HL-60 (cell line): ENCODE measurements around the gene B3GNT9.

ENCODE experiments used
- DNase-seq, 2 experiments: peaks; one replicate each; pipeline ENCODE4 v3.0.0-alpha.2; 2010 to 2020; ENCODE audit warnings: low read depth in 1 of 2, low spot score in 1 of 2
- H3K27ac ChIP-seq: fragments of 250-450 bp; sonication (Bioruptor Pico); replicated peaks from 2 replicates; pipeline ENCODE4 v1.5.1; 2020; ENCODE audit warnings: mild to moderate bottlenecking, moderate library complexity
- H3K27me3 ChIP-seq: fragments of 250-450 bp; sonication (Bioruptor Pico); 2 replicates; pipeline ENCODE4 v1.5.1; 2021; ENCODE audit warnings: mild to moderate bottlenecking, moderate library complexity; ENCODE audit not compliant: insufficient read depth, poor library complexity, severe bottlenecking
- H3K4me3 ChIP-seq: replicated peaks from 2 replicates; pipeline ENCODE4 v1.5.1; 2011; ENCODE audit warnings: mild to moderate bottlenecking, control low read depth, low read length; ENCODE audit not compliant: insufficient read depth
- GABPA ChIP-seq: IDR thresholded peaks from 2 replicates; pipeline ENCODE4 v1.6.1; 2012; ENCODE audit warnings: low read depth
- POLR2AphosphoS5 ChIP-seq: IDR thresholded peaks from 2 replicates; pipeline ENCODE4 v1.6.1; 2012; ENCODE audit warnings: low read depth
- SPI1 ChIP-seq: IDR thresholded peaks from 2 replicates; pipeline ENCODE4 v1.6.1; 2012; ENCODE audit warnings: low read depth, mild to moderate bottlenecking, borderline replicate concordance
- TF ChIP-seq, protein P1 (sequence below): IDR thresholded peaks from one replicate; pipeline ENCODE4 v1.5.1; 2011; ENCODE audit warnings: low read length, control low read depth, inconsistent platforms; ENCODE audit not compliant: insufficient read depth
- TF ChIP-seq, protein P2 (sequence below): IDR thresholded peaks from 2 replicates; pipeline ENCODE4 v1.6.1; 2012; ENCODE audit warnings: low read depth; ENCODE audit not compliant: insufficient replicate concordance

B3GNT9 gene

DNA sequence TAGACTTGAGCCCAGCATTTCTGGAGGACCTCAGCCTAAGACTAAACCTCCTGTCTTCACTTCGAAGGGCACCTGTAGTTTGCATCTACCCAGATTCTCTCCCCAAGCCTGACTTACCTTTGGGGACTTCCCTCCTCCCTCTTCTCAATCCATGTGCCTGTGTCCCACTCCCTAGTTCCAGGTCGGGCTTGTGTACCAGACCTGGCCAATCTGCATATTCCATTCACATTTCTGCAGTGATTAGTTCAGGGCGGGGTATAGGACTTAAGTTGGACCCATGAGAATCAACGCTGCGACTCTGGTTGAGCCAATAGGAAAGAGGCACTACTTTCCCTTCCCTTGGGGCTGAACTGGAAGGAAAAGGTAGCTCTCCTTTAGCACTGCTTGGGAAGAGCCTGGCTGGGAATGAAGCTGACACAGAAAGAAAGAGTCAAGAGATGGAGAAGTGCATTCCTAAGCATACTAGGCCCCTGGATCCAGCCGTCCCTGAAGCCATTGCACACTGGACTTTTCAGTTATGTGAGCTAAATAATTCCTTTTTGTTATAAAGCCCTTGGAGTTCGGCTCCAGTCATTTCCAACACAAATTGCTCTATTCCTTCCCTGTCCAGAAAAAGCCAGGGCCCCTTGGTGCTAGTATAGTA lies 6.4 kb upstream of the B3GNT9 start:
- no peak overlapping the region for H3K27ac ChIP-seq
- H3K4me3 ChIP-seq, result no peak overlapping the region
- H3K27me3 ChIP-seq, result peaks cover 2% of the 10 kb centered on the region
- no peak for TF ChIP-seq SPI1
- TF ChIP-seq GABPA, result no peak
- TF ChIP-seq, protein P1, sequence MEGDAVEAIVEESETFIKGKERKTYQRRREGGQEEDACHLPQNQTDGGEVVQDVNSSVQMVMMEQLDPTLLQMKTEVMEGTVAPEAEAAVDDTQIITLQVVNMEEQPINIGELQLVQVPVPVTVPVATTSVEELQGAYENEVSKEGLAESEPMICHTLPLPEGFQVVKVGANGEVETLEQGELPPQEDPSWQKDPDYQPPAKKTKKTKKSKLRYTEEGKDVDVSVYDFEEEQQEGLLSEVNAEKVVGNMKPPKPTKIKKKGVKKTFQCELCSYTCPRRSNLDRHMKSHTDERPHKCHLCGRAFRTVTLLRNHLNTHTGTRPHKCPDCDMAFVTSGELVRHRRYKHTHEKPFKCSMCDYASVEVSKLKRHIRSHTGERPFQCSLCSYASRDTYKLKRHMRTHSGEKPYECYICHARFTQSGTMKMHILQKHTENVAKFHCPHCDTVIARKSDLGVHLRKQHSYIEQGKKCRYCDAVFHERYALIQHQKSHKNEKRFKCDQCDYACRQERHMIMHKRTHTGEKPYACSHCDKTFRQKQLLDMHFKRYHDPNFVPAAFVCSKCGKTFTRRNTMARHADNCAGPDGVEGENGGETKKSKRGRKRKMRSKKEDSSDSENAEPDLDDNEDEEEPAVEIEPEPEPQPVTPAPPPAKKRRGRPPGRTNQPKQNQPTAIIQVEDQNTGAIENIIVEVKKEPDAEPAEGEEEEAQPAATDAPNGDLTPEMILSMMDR, result no peak
- TF ChIP-seq, protein P2, sequence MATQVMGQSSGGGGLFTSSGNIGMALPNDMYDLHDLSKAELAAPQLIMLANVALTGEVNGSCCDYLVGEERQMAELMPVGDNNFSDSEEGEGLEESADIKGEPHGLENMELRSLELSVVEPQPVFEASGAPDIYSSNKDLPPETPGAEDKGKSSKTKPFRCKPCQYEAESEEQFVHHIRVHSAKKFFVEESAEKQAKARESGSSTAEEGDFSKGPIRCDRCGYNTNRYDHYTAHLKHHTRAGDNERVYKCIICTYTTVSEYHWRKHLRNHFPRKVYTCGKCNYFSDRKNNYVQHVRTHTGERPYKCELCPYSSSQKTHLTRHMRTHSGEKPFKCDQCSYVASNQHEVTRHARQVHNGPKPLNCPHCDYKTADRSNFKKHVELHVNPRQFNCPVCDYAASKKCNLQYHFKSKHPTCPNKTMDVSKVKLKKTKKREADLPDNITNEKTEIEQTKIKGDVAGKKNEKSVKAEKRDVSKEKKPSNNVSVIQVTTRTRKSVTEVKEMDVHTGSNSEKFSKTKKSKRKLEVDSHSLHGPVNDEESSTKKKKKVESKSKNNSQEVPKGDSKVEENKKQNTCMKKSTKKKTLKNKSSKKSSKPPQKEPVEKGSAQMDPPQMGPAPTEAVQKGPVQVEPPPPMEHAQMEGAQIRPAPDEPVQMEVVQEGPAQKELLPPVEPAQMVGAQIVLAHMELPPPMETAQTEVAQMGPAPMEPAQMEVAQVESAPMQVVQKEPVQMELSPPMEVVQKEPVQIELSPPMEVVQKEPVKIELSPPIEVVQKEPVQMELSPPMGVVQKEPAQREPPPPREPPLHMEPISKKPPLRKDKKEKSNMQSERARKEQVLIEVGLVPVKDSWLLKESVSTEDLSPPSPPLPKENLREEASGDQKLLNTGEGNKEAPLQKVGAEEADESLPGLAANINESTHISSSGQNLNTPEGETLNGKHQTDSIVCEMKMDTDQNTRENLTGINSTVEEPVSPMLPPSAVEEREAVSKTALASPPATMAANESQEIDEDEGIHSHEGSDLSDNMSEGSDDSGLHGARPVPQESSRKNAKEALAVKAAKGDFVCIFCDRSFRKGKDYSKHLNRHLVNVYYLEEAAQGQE, result no peak
- DNase-seq, result no peak

DNA sequence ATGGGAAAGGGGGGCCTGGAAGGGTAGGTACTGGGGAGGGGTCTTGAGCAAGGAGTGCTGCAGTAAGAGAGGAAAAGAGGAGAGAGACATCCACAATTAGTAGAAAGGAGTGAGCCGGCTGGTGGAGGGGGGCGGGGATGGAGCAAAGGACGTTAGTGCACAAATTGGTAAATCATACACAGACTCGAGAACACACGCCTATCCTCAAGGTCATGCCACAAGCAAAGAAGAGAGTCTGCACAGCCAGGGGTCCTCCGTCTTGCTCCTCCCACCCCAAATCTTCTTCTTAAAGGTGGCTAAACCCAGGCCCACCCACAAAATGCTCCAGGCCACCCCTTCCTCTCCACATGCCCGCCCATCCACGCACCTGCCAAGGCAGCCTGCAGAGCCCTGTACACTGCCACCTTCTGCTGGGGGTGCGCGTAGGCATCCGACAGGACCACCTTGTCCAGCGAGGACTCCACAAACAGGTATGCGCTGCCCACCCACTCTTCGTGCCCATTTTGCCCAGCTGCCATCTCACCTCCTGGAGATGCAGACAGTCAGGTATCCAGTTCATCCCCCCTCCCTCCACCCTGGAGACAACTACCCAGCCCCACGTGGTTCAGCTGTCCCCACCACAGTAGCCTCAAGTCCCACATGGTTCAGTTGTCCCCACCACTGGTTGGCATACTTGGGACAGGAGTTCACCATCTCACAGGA lies 5.5 kb upstream of the B3GNT9 start:
- H3K27ac ChIP-seq, result no peak overlapping the region
- peaks cover 6% of the 10 kb centered on the region for H3K27me3 ChIP-seq
- no peak for DNase-seq
- no peak overlapping the region for H3K4me3 ChIP-seq
- TF ChIP-seq GABPA (no peak), SPI1 (no peak), POLR2AphosphoS5 (no peak)
- TF ChIP-seq, protein P1, result no peak
- TF ChIP-seq, protein P2, result no peak

DNA sequence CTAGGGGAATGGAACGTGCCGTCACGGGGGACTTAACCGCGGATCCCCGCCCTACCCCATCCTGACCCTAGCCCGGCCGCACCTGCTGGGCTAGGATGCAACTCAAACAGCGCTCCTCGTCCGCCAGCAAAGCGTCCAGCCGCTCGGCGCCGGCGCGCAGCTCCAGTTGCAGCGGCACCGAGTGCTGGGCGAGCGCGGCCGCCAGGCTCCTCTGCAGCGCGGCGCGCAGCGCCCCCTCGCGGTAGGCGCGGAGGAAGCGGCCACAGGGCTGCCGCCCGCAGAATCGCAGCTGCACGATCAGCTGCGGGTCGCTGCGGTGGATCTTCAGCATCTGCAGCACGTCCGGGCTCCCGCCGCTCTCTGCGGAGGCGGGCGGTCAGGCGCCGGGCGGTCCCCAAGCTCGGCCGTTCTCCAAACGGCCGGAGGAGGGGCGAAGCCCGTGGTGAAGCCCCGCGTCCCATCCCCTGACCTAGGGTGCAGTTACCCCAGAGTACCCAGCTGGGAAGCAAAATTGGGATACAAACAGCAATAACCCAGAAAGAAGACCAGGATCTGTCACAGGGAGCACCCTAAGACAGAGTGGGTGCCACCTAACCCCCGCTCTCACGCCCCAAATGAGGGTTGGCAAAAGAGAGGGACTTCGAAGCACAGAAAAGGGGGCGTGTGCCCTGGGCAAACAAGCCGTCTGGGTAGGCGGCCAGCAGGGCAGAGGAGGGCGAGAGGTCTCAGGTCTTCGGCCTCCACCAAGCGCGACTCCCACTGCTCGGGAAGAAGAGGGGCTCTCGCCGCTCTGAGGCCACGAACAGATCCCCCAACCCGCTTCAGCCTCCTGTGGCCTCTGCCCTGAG lies 4.7 kb upstream of the B3GNT9 start:
- no peak overlapping the region for H3K4me3 ChIP-seq
- H3K27ac ChIP-seq, result no peak overlapping the region
- peaks cover 14% of the 10 kb centered on the region for H3K27me3 ChIP-seq
- TF ChIP-seq, protein P1, result peak; percentile 99
- TF ChIP-seq, protein P2, result no peak
- peak; percentile 30; the same call in 1 of the 2 replicates for TF ChIP-seq GABPA
- DNase-seq, result peak; percentile 65 to 73
